Activated T-cell treated with anti-CD3 and anti-CD28 coated beads for 48 hours (primary cell): Measurements from ENCODE around the gene WDR81.

Experiments used
- DNase-seq: peaks from one replicate; pipeline ENCODE4 v3.0.0-alpha.2; 2020; ENCODE audit warnings: low read depth

Gene WDR81

DNA sequence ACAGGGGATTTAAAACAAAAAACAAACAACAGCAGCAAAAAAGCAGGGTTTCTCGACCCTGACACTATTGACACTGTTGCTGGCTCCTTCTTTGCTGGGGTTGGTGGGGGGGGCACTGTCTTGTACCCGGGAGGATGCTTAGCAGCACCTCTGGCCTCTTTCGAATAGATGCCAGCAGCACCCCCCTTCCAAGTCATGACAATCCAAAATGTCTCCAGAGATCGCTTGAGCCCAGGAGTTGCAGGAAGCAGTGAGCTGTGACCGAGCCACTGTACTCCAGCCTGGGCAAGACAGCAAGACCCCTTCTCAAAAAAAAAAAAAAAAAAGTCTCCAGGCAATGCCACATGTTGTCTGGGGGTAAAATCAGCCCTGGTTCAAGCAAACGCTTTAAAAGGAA, 57.7 kb downstream of the WDR81 start:
- DNase-seq: no peak

DNA sequence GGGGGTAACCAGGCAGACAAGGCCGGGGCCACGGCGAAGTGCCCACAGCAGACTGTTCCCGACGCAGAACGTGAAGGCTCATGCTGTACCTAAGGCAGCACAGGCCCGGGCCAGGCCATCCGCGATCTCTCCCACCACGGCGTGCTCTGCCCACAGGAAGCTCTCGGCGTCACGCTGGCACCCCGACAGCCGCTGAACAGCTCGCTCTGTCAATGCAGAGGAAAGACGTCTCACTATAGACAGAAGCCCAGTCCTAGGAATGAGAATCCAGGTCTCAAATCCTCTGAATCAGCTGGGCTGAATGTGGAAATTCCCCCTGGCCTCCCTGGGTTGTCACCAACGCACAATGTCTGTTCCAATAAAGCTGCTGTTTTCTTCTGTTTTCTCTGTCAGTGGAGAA, 58.8 kb downstream of the WDR81 start:
- DNase-seq: no peak

DNA sequence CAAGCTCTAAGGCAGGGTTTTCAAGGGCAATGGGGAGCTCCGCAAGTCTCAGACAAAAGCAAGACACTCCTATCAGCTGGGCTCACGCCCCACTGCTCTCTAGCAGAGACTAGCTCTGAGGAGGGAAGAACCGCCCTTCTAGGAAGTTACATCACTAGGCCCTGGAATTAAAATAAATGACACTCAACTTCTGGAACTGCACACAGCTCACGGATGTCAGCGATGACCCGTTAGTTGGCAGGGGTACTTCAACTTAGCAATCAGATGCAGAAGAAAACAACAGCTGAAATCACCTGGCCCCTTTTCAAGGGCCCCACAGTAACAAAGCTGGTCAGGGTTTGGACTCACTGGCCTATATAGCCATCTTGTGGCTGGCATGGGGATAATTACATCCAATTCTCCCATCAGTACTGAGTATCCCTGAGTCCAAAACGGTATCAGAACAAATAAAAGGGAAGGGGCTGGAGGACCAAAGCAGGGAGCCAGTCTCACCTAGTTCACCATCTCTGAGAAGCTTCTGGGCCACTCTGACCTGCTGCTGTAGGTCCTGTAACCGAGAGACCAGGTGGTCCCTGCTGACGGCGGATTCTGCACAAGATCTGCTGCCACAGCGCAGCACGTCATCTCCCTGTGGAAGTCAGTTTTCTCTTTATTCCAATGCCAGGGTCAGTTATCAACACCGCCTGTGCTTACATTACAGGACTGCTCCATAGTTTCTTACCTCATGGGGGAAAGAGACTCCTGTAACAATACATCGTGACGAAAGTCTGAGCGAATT, 59.5 kb downstream of the WDR81 start:
- DNase-seq: no peak

GRCh38 chr17:1785930-1786329, 61.4 kb downstream of the WDR81 start:
- no peak for DNase-seq

GRCh38 chr17:1786708-1787107, 62.2 kb downstream of the WDR81 start:
- DNase-seq: no peak

- no peak for DNase-seq
These were observed 62.9 kb downstream of the WDR81 start for GRCh38 chr17:1787301-1787902.
